ENCODE data around the gene GSE1.

DNA sequence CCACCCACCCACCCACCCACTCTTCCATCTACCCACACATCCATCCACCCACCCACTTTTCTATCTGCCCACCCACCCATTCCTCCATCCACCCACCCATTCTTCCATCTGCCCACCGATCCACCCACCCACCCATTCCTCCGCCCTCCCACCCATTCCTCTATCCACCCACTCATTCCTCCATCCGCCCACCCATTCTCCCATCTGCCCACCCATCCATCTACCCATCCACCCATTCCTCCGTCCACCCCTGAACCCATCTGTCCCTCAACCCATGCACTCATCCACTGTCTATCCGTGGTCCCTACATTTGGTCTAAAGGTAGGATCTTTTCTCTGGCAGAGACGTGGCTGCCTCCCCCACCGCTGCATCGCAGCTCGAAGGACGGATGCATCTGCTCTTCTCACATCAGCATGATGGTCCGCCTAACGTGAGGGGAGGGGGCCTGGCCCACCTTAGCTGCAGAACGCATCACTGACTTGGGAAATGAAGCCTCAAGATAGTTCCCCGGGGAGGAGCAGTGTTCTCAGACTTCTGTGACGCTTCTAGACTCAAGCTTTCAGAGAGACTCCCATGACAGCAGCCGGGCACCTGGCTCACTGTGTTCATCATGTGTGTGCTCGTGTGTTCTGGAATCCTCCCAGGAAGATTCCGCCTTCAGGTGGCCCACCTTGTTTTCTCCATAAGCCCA is 17.2 kb upstream of the GSE1 start:
- TF ChIP-seq NCOA6 (IDR thresholded peaks at IDR 0.05) (no peak), NCOA1 (IDR thresholded peaks at IDR 0.05; ENCODE audit: low read depth) (no peak), NR3C1 (CRISPR knock-in tag; IDR thresholded peaks at IDR 0.05) (no peak), MCM3 (IDR thresholded peaks at IDR 0.05) (no peak), CREB1 (IDR thresholded peaks at IDR 0.05) (no peak), CREB1 (CRISPR knock-in tag; IDR thresholded peaks at IDR 0.05) (no peak), RBM39 (optimal IDR thresholded peaks at IDR 0.05; ENCODE audit: low read depth, low read length) (no peak), SP1 (CRISPR knock-in tag; IDR thresholded peaks at IDR 0.05) (no peak)
- TF ChIP-seq, protein P1, sequence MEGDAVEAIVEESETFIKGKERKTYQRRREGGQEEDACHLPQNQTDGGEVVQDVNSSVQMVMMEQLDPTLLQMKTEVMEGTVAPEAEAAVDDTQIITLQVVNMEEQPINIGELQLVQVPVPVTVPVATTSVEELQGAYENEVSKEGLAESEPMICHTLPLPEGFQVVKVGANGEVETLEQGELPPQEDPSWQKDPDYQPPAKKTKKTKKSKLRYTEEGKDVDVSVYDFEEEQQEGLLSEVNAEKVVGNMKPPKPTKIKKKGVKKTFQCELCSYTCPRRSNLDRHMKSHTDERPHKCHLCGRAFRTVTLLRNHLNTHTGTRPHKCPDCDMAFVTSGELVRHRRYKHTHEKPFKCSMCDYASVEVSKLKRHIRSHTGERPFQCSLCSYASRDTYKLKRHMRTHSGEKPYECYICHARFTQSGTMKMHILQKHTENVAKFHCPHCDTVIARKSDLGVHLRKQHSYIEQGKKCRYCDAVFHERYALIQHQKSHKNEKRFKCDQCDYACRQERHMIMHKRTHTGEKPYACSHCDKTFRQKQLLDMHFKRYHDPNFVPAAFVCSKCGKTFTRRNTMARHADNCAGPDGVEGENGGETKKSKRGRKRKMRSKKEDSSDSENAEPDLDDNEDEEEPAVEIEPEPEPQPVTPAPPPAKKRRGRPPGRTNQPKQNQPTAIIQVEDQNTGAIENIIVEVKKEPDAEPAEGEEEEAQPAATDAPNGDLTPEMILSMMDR (IDR thresholded peaks at IDR 0.05 in 2 of 3, conservative IDR thresholded peaks at IDR 0.05 in 1 of 3; ENCODE audit: insufficient read depth in 2 of 3, low read depth in 1 of 3, low read length in 3 of 3), result no peak
- TF ChIP-seq, protein P2, sequence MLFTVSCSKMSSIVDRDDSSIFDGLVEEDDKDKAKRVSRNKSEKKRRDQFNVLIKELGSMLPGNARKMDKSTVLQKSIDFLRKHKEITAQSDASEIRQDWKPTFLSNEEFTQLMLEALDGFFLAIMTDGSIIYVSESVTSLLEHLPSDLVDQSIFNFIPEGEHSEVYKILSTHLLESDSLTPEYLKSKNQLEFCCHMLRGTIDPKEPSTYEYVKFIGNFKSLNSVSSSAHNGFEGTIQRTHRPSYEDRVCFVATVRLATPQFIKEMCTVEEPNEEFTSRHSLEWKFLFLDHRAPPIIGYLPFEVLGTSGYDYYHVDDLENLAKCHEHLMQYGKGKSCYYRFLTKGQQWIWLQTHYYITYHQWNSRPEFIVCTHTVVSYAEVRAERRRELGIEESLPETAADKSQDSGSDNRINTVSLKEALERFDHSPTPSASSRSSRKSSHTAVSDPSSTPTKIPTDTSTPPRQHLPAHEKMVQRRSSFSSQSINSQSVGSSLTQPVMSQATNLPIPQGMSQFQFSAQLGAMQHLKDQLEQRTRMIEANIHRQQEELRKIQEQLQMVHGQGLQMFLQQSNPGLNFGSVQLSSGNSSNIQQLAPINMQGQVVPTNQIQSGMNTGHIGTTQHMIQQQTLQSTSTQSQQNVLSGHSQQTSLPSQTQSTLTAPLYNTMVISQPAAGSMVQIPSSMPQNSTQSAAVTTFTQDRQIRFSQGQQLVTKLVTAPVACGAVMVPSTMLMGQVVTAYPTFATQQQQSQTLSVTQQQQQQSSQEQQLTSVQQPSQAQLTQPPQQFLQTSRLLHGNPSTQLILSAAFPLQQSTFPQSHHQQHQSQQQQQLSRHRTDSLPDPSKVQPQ (CRISPR knock-in tag; IDR thresholded peaks at IDR 0.05; ENCODE audit: borderline replicate concordance), result no peak
